GM06990 (cell line): ENCODE results near the gene SELENOH.
"Not testable (repeated sequence)": the region's sequence is repeated elsewhere in the genome, so short reads cannot be mapped to it uniquely, and the experiment has no call there.

Experiments used
- DNase-seq: peaks from one replicate; pipeline ENCODE4 v3.0.0-alpha.2; 2011; ENCODE audit not compliant: insufficient read length; ENCODE audit errors: extremely low read depth
- H3K27me3 ChIP-seq: replicated peaks from 2 replicates; pipeline ENCODE4 v1.6.0; 2011; ENCODE audit warnings: low read length; ENCODE audit not compliant: control insufficient read depth, insufficient read depth
- H3K36me3 ChIP-seq: 2 replicates; pipeline ENCODE4 v1.5.1; 2011; ENCODE audit warnings: low read length; ENCODE audit not compliant: control insufficient read depth, insufficient read depth
- H3K4me3 ChIP-seq: replicated peaks from 2 replicates; pipeline ENCODE4 v1.5.1; 2011; ENCODE audit warnings: low read depth, mild to moderate bottlenecking, control low read depth, low read length
- CTCF ChIP-seq: IDR thresholded peaks from 2 replicates; pipeline ENCODE4 v1.5.1; 2011; ENCODE audit warnings: low read length, control low read depth, mild to moderate bottlenecking, inconsistent platforms; ENCODE audit not compliant: insufficient read depth, poor library complexity, severe bottlenecking

SELENOH gene

GRCh38 chr11:57713835-57714234 is 27.5 kb upstream of the SELENOH start:
- DNase-seq, result no peak
- Histone ChIP-seq H3K4me3 (peak overlapping the region; percentile 99), H3K27me3 (no peaks in the 10 kb centered on the region), H3K36me3 (peaks cover 1% of the 10 kb centered on the region)
- TF ChIP-seq CTCF, result no peak

GRCh38 chr11:57716726-57717125 is 24.6 kb upstream of the SELENOH start:
- DNase-seq, H3K27me3 ChIP-seq, H3K4me3 ChIP-seq, H3K36me3 ChIP-seq: not testable (repeated sequence)

GRCh38 chr11:57727185-57727584 is 14.1 kb upstream of the SELENOH start:
- no peak for DNase-seq
- H3K36me3 ChIP-seq, result no peaks in the 10 kb centered on the region; the same call in 1 of the 2 replicates
- H3K27me3 ChIP-seq, result no peaks in the 10 kb centered on the region
- no peak overlapping the region for H3K4me3 ChIP-seq
- TF ChIP-seq CTCF, result no peak

GRCh38 chr11:57728829-57729228 is 12.5 kb upstream of the SELENOH start:
- Histone ChIP-seq H3K36me3 (no peaks in the 10 kb centered on the region), H3K4me3 (no peak overlapping the region), H3K27me3 (no peaks in the 10 kb centered on the region)
- DNase-seq, result no peak
- no peak for TF ChIP-seq CTCF

- no peaks in the 10 kb centered on the region for H3K36me3 ChIP-seq
- no peak overlapping the region for H3K4me3 ChIP-seq
- TF ChIP-seq CTCF, result no peak
- DNase-seq, result no peak
- H3K27me3 ChIP-seq, result no peaks in the 10 kb centered on the region
Measured at GRCh38 chr11:57729479-57729878, 11.8 kb upstream of the SELENOH start.

- no peak for TF ChIP-seq CTCF
- H3K36me3 ChIP-seq, result peaks cover 2% of the 10 kb centered on the region
- DNase-seq, result no peak
- H3K27me3 ChIP-seq, result no peaks in the 10 kb centered on the region
- no peak overlapping the region for H3K4me3 ChIP-seq
Measured at GRCh38 chr11:57732661-57733060, 8.6 kb upstream of the SELENOH start.
